Measurements from ENCODE around the gene SLC25A18. TPM values are rescaled to one million over a fixed set of nuclear protein-coding genes. Genes with fewer than 3 reads are reported as not detected.

Gene SLC25A18
- total RNA-seq, 4 donors from 2014 or later, result 1.9 to 8.3 (median 5.5) TPM; not detected in 1

DNA sequence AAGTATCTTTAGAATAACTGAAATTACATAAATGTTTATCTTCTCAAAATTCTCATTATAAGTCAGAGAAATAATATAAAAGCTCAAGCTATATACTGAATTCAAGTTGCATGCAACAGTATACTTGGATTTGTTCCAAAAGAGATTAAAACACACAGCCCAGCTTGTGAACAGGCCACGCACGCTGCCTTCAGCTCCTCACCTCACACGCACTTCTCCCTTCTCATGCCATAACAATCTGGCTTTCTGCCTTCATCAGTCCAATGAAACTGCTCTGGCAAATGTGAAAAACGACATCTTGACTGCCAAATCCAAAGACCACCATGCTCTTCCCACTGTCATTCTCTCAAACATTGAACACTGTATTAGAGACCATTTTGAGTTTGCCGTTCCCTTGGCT is 43.2 kb downstream of the SLC25A18 start:
- no peaks in the 10 kb centered on the region for H3K9me3 ChIP-seq
- peaks cover 0 to 65% (median 2%) of the 10 kb centered on the region in 3 donors for H3K36me3 ChIP-seq
- H3K27me3 ChIP-seq, result no peaks in the 10 kb centered on the region
- no peak overlapping the region for H3K27ac ChIP-seq
- TF ChIP-seq, protein P1, sequence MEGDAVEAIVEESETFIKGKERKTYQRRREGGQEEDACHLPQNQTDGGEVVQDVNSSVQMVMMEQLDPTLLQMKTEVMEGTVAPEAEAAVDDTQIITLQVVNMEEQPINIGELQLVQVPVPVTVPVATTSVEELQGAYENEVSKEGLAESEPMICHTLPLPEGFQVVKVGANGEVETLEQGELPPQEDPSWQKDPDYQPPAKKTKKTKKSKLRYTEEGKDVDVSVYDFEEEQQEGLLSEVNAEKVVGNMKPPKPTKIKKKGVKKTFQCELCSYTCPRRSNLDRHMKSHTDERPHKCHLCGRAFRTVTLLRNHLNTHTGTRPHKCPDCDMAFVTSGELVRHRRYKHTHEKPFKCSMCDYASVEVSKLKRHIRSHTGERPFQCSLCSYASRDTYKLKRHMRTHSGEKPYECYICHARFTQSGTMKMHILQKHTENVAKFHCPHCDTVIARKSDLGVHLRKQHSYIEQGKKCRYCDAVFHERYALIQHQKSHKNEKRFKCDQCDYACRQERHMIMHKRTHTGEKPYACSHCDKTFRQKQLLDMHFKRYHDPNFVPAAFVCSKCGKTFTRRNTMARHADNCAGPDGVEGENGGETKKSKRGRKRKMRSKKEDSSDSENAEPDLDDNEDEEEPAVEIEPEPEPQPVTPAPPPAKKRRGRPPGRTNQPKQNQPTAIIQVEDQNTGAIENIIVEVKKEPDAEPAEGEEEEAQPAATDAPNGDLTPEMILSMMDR (IDR thresholded peaks at IDR 0.05), result no peak
- no peak for TF ChIP-seq POLR2A (IDR thresholded peaks at IDR 0.05)
- no peak overlapping the region for H3K4me3 ChIP-seq
- DNase-seq, result no peak
- H3K4me1 ChIP-seq, result no peaks in the 10 kb centered on the region

DNA sequence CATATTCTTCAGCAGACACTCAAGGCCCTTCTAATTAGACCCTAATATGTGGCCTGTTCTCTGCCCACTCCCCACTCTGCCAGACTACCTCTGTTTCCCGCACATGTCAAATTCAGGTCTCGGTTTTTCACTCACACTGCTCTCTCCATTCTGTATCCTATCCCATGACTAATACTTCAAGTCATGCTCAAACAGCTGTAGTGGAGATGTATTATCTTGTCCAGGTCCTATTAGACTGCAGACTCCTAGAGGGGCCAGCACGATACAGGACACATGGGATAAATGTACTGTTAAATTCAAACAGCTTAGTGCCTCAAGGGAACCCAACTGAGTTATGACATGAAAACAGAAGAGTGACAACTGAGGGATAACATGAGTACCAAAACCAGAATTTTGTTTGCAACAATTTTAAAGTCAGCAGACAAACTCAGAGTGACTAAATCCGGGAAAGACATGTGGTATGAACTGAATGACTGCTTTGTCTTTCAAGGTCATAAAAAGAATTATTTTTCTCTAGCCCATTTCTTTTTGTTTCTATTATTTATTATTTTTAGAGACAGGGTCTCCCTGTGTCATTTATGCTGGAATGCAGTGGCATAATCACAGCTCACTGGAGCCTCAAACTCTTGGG is 44.7 kb downstream of the SLC25A18 start:
- TF ChIP-seq POLR2A (IDR thresholded peaks at IDR 0.05), result no peak
- TF ChIP-seq, protein P1 (IDR thresholded peaks at IDR 0.05), result no peak
- no peaks in the 10 kb centered on the region for H3K9me3 ChIP-seq
- H3K4me3 ChIP-seq, result no peak overlapping the region
- no peaks in the 10 kb centered on the region for H3K4me1 ChIP-seq
- no peaks in the 10 kb centered on the region for H3K27me3 ChIP-seq
- no peak overlapping the region for H3K27ac ChIP-seq
- no peak for DNase-seq
- H3K36me3 ChIP-seq, result peaks cover 0 to 77% (median 3%) of the 10 kb centered on the region in 3 donors

DNA sequence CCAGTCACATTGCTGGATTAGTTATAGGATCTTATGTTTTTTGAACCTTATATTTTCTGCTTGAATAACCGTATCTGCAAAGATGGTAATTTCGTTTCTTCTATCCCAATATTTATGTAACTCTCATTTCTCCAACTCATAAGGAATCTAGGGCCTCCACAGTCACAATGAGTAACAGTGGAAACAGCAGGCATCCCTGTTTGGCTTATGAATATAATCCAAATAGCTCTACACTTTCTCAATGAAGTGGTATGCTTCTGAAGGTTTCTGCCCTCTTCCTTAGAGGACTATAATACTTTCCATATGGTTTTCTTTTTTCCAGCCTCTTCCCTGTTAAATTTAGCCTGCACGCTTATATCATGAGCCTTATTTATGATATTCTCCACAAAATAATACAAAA is 48.8 kb downstream of the SLC25A18 start:
- TF ChIP-seq, protein P1 (IDR thresholded peaks at IDR 0.05), result no peak
- TF ChIP-seq POLR2A (IDR thresholded peaks at IDR 0.05), result no peak
- Histone ChIP-seq H3K9me3 (no peaks in the 10 kb centered on the region), H3K4me3 (no peak overlapping the region), H3K4me1 (no peaks in the 10 kb centered on the region), H3K27me3 (no peaks in the 10 kb centered on the region), H3K36me3 (peaks cover 0 to 75% (median 3%) of the 10 kb centered on the region in 3 donors), H3K27ac (no peak overlapping the region)
- no peak for DNase-seq

DNA sequence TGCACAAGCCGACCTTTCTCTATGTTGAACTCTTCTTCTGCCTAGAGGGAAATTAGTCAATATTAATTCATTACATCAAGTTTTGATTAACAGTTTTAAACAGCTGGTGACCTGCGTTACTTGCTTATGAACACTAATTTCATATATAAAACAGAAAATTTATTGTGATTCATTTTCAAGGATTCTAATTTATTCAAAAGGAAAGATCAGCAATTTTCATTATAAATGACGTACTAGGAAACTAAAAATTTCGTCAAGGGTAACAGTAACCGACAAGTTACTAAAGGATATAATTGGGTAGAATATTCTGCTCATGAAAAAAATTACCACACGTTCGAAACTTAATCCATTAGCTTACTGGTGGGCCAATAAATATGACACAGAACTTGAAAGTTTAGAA is 50.0 kb downstream of the SLC25A18 start:
- Histone ChIP-seq H3K9me3 (no peaks in the 10 kb centered on the region), H3K27me3 (no peaks in the 10 kb centered on the region), H3K36me3 (peaks cover 0 to 76% (median 3%) of the 10 kb centered on the region in 3 donors), H3K27ac (no peak overlapping the region), H3K4me3 (no peak overlapping the region), H3K4me1 (no peaks in the 10 kb centered on the region)
- no peak for TF ChIP-seq POLR2A (IDR thresholded peaks at IDR 0.05)
- TF ChIP-seq, protein P1 (IDR thresholded peaks at IDR 0.05), result no peak
- DNase-seq, result no peak

DNA sequence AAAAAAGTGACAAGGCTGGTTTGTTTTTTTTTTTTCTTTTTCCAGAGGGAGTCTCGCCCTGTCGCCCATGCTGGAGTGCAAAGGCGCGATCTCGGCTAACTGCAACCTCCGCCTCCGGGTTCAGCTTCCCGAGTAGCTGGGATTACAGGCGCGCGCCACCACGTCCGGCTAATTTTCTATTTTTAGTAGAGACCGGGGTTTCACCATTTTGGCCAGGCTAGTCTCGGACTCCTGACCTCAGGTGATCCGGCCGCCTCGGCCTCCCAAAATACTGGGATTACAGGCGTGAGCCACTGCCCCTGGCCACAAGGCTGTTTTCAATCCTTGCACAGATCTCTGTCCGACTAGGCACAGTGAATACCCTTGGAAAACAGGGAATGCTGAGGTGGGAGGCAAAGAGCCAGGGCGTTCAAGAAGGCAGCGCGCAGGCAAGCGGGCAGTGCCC is 64.7 kb downstream of the SLC25A18 start:
- DNase-seq, result no peak
- Histone ChIP-seq H3K36me3 (peaks cover 0 to 20% (median 0%) of the 10 kb centered on the region in 3 donors), H3K27me3 (no peaks in the 10 kb centered on the region), H3K4me1 (peaks cover 0 to 17% (median 5%) of the 10 kb centered on the region in 4 donors), H3K9me3 (no peaks in the 10 kb centered on the region), H3K27ac (peak overlapping the region; percentile 89), H3K4me3 (peak overlapping the region; percentile 81 to 99 (median 90))
- TF ChIP-seq POLR2A (IDR thresholded peaks at IDR 0.05), result no peak
- TF ChIP-seq, protein P1 (IDR thresholded peaks at IDR 0.05), result no peak

Data from Peyer's patch (tissue), 4 donors.